Endodermal cell (in vitro differentiated cells): Measurements from ENCODE around the gene BSN. TPM values are rescaled to one million over a fixed set of nuclear protein-coding genes. Genes with fewer than 3 reads are reported as not detected.

Experiments
- DNase-seq: peaks from one replicate; pipeline ENCODE4 v3.0.0-alpha.2; 2017
- H3K27ac ChIP-seq: 2 replicates; pipeline ENCODE4 v1.5.1; 2013; ENCODE audit warnings: mild to moderate bottlenecking, low read depth, low read length, moderate library complexity
- H3K27me3 ChIP-seq: 2 replicates; pipeline ENCODE4 v1.6.1; 2013; ENCODE audit warnings: mild to moderate bottlenecking, low read length, moderate library complexity; ENCODE audit not compliant: insufficient read depth, control insufficient read depth, poor library complexity, severe bottlenecking
- H3K36me3 ChIP-seq: 2 replicates; pipeline ENCODE4 v1.7.0; 2013; ENCODE audit warnings: mild to moderate bottlenecking, low read length, moderate library complexity; ENCODE audit not compliant: control insufficient read depth, insufficient read depth
- H3K4me1 ChIP-seq: one replicate; pipeline ENCODE4 v1.7.0; 2013; ENCODE audit warnings: low read length; ENCODE audit not compliant: control insufficient read depth, insufficient read depth
- H3K4me3 ChIP-seq: 2 replicates; pipeline ENCODE4 v1.5.1; 2013; ENCODE audit warnings: mild to moderate bottlenecking, low read length, moderate library complexity
- H3K9ac ChIP-seq: 2 replicates; pipeline ENCODE4 v1.6.1; 2013; ENCODE audit warnings: mild to moderate bottlenecking, low read length, moderate library complexity; ENCODE audit not compliant: poor library complexity, severe bottlenecking; ENCODE audit errors: extremely low read depth
- H3K9me3 ChIP-seq: 2 replicates; pipeline ENCODE4 v1.6.1; 2013; ENCODE audit warnings: mild to moderate bottlenecking, low read length, moderate library complexity; ENCODE audit not compliant: control insufficient read depth
- H3K27ac Mint-ChIP-seq: 2 replicates; pipeline ENCODE4 v1.8.0; 2020; ENCODE audit warnings: mixed read lengths
- H3K27me3 Mint-ChIP-seq: 2 replicates; pipeline ENCODE4 v1.8.0; 2021; ENCODE audit warnings: mild to moderate bottlenecking, mixed read lengths; ENCODE audit not compliant: insufficient read depth
- H3K36me3 Mint-ChIP-seq: 2 replicates; pipeline ENCODE4 v1.8.0; 2020; ENCODE audit warnings: low read depth, mixed read lengths
- H3K4me1 Mint-ChIP-seq: 2 replicates; pipeline ENCODE4 v1.8.0; 2020; ENCODE audit warnings: mixed read lengths
- H3K4me3 Mint-ChIP-seq: 2 replicates; pipeline ENCODE4 v1.8.0; 2020; ENCODE audit warnings: mild to moderate bottlenecking, moderate library complexity, mixed read lengths
- H3K9me3 Mint-ChIP-seq: 2 replicates; pipeline ENCODE4 v1.8.0; 2020; ENCODE audit warnings: mild to moderate bottlenecking, mixed read lengths
- CTCF ChIP-seq: fragments of 200-600 bp; sonication (generic); conservative IDR thresholded peaks from 2 replicates; pipeline ENCODE4 v1.5.0; 2021; ENCODE audit warnings: antibody characterized with exemption, mild to moderate bottlenecking
- WGBS, 2 experiments: methylation state at CpG; one replicate each; pipeline versions ENCODE4 v1.1.5 to v1.1.7; 2013; ENCODE audit warnings: missing lambda C conversion rate in 2 of 2, mixed read lengths in 1 of 2; ENCODE audit not compliant: insufficient coverage in 1 of 2, insufficient read length in 1 of 2; 5-methylcytosine and 5-hydroxymethylcytosine counted together
- total RNA-seq, 2 donors: library from RNA; stranded (reverse); fragmentation: NEBNext Ultra II Directional in 1 of 2; extraction: Animal tissue kit (Norgen Biotek cat#: 25700) in 1 of 2; gene quantifications; 2 replicates in 1 of 2; 3 replicates in 1 of 2; pipeline ENCODE4 v1.2.1, GENCODE V29; 2021

The BSN gene
- total RNA-seq, 2 donors from 2014 or later = 2.4 to 2.5 TPM

DNA sequence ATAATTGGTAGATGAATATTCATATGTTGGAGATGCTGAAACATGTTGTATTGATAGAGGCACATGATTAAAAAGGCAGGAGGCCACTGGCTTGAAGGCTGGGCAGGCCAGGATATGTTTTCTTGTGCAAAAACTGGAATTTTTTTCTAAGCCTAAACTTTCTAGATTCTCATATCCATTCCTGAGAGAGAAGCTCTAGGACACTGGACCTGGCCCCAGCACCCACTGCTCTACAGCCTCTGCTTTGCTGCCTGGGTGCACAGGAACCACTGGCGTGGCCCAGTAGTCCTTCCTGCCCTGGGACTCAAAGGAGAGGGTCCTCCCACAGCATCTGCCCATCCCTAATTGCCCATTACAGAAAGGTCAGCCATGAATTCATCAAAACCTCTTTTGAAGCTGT lies 61.8 kb downstream of the BSN start:
- H3K9me3 Mint-ChIP-seq = peaks cover 4% of the 10 kb centered on the region
- peaks cover 2% of the 10 kb centered on the region for H3K36me3 Mint-ChIP-seq
- WGBS, 2 experiments = 83% methylated on average over 1 of the region's 1 CpG; no CpG with 5 or more reads in 1 of the 2 experiments
- Histone ChIP-seq H3K9me3 (no peaks in the 10 kb centered on the region), H3K27me3 (no peaks in the 10 kb centered on the region), H3K9ac (no peak overlapping the region), H3K4me1 (no peaks in the 10 kb centered on the region), H3K27ac (peak overlapping the region; percentile 97), H3K36me3 (no peaks in the 10 kb centered on the region), H3K4me3 (no peak overlapping the region)
- H3K27ac Mint-ChIP-seq = no peak overlapping the region
- DNase-seq = no peak
- peaks cover 6% of the 10 kb centered on the region for H3K4me1 Mint-ChIP-seq
- H3K4me3 Mint-ChIP-seq = no peak overlapping the region
- no peak for TF ChIP-seq CTCF
- no peaks in the 10 kb centered on the region for H3K27me3 Mint-ChIP-seq

GRCh38 chr3:49616491-49616941 lies 62.2 kb downstream of the BSN start:
- H3K27ac ChIP-seq = peak overlapping the region; percentile 97
- H3K9ac ChIP-seq = no peak overlapping the region
- H3K36me3 Mint-ChIP-seq = peaks cover 2% of the 10 kb centered on the region
- no peaks in the 10 kb centered on the region for H3K27me3 Mint-ChIP-seq
- no peaks in the 10 kb centered on the region for H3K4me1 ChIP-seq
- H3K9me3 ChIP-seq = no peaks in the 10 kb centered on the region
- H3K27me3 ChIP-seq = no peaks in the 10 kb centered on the region
- H3K4me3 Mint-ChIP-seq = no peak overlapping the region
- peaks cover 6% of the 10 kb centered on the region for H3K4me1 Mint-ChIP-seq
- peaks cover 4% of the 10 kb centered on the region for H3K9me3 Mint-ChIP-seq
- WGBS, 2 experiments = 57 to 73% methylated on average over 6 of the region's 6 CpGs
- H3K36me3 ChIP-seq = no peaks in the 10 kb centered on the region
- H3K4me3 ChIP-seq = no peak overlapping the region
- no peak for TF ChIP-seq CTCF
- DNase-seq = peak; percentile 73
- no peak overlapping the region for H3K27ac Mint-ChIP-seq

DNA sequence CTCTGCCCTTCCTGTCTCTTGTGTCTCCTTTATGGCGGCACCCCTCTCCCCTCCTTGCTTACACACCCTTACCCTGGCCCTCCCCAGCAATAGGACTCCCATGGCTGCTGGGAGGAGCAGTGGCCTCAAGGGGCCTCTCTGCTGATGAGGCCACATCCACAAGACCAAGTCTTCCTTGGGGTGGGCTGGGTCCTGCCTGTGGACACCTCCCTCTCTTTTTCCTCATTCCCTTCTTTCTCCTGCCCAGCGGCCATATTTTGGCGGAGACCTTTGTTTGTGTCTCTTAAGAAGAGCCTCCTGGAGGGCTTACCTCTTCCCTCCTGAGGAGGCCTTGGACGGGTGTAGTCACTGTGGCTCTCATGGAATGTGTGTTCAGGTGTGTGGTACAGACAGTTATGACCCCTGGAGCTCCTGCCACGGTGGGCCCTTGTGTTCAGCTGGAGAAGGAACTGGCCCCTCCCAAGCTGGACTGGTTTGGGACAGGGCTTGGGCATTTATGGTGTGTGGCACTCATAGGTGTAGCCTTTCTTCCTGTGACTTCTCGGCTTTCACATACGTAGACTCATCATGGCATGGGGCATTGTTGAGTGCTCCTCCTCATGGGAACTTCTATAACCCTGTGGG lies 63.2 kb downstream of the BSN start:
- peak; percentile 23 for DNase-seq
- Histone ChIP-seq H3K9me3 (no peaks in the 10 kb centered on the region), H3K27me3 (no peaks in the 10 kb centered on the region), H3K9ac (no peak overlapping the region), H3K27ac (no peak overlapping the region), H3K4me3 (no peak overlapping the region), H3K4me1 (no peaks in the 10 kb centered on the region), H3K36me3 (no peaks in the 10 kb centered on the region)
- peaks cover 6% of the 10 kb centered on the region for H3K4me1 Mint-ChIP-seq
- H3K27ac Mint-ChIP-seq = no peak overlapping the region
- no peaks in the 10 kb centered on the region for H3K27me3 Mint-ChIP-seq
- no peak for TF ChIP-seq CTCF
- H3K4me3 Mint-ChIP-seq = no peak overlapping the region
- peaks cover under 1% of the 10 kb centered on the region for H3K36me3 Mint-ChIP-seq
- 90 to 92% methylated on average over 3 to 7 of the region's 7 CpGs for WGBS, 2 experiments
- H3K9me3 Mint-ChIP-seq = peaks cover 2% of the 10 kb centered on the region
